Measurements from ENCODE around the gene LRRFIP1.
"Not testable (repeated sequence)": the region's sequence is repeated elsewhere in the genome, so short reads cannot be mapped to it uniquely, and the experiment has no call there.

The LRRFIP1 gene

GRCh38 chr2:237597196-237598145 is 29.9 kb upstream of the LRRFIP1 start:
- no peak for DNase-seq

GRCh38 chr2:237598468-237599208 is 28.7 kb upstream of the LRRFIP1 start:
- no peak for DNase-seq

GRCh38 chr2:237599465-237600110 is 27.8 kb upstream of the LRRFIP1 start:
- DNase-seq = no peak

GRCh38 chr2:237600205-237600846 is 27.1 kb upstream of the LRRFIP1 start:
- DNase-seq = no peak

GRCh38 chr2:237601453-237602116 is 25.8 kb upstream of the LRRFIP1 start:
- no peak for DNase-seq

GRCh38 chr2:237602409-237602808 is 25.0 kb upstream of the LRRFIP1 start:
- no peak for DNase-seq

GRCh38 chr2:237603049-237603717 is 24.2 kb upstream of the LRRFIP1 start:
- no peak for DNase-seq

- DNase-seq = peak; percentile 28
These were observed 23.5 kb upstream of the LRRFIP1 start for GRCh38 chr2:237603718-237604362.

GRCh38 chr2:237604391-237604790 is 23.0 kb upstream of the LRRFIP1 start:
- no peak for DNase-seq

- no peak for DNase-seq
These were observed 22.4 kb upstream of the LRRFIP1 start for GRCh38 chr2:237604960-237605359.

- not testable (repeated sequence) for DNase-seq
These were observed 20.9 kb upstream of the LRRFIP1 start for GRCh38 chr2:237606522-237606921.

- DNase-seq = no peak
These were observed 14.6 kb upstream of the LRRFIP1 start for GRCh38 chr2:237612527-237613357.

GRCh38 chr2:237613679-237614078 is 13.7 kb upstream of the LRRFIP1 start:
- DNase-seq = no peak

GRCh38 chr2:237614151-237614720 is 13.2 kb upstream of the LRRFIP1 start:
- DNase-seq = no peak

GRCh38 chr2:237615631-237616249 is 11.6 kb upstream of the LRRFIP1 start:
- DNase-seq = no peak

GRCh38 chr2:237616373-237616733 is 11.0 kb upstream of the LRRFIP1 start:
- DNase-seq = no peak

GRCh38 chr2:237616734-237617586 is 10.4 kb upstream of the LRRFIP1 start:
- no peak for DNase-seq

GRCh38 chr2:237617587-237617982 is 9.8 kb upstream of the LRRFIP1 start:
- DNase-seq = peak; percentile 56

Measured in retina (tissue), 1 donor.